Measurements from ENCODE around the gene WSCD1. TPM values are rescaled to one million over a fixed set of nuclear protein-coding genes. Genes with fewer than 3 reads are reported as not detected.

Gene WSCD1
- total RNA-seq, 1 experiment from 2014 or later: 57.0 TPM

GRCh38 chr17:6110088-6110487, 39.9 kb downstream of the WSCD1 start:
- Histone ChIP-seq H3K9ac (ENCODE audit: low read length) (no peak overlapping the region; the same call in 1 of the 2 replicates), H4K20me1 (ENCODE audit: low read length) (no peaks in the 10 kb centered on the region), H3F3A (ENCODE audit: low read length, unreplicated experiment) (no peaks in the 10 kb centered on the region), H3K79me2 (ENCODE audit: low read length) (no peaks in the 10 kb centered on the region), H2AFZ (ENCODE audit: low read length) (no peak overlapping the region), H3K9me3 (ENCODE audit: low read length) (no peaks in the 10 kb centered on the region), H3K27me3 (ENCODE audit: low read length) (no peaks in the 10 kb centered on the region), H3K4me2 (ENCODE audit: low read length) (peak overlapping the region; percentile 33; the same call in 1 of the 2 replicates), H3K4me1 (ENCODE audit: insufficient read depth, low read length) (peaks cover 22% of the 10 kb centered on the region), H3K27ac (ENCODE audit: low read length) (peak overlapping the region; percentile 93), H3K9me2 (replicated peaks; ENCODE audit: low read length) (no peaks in the 10 kb centered on the region), H3K4me3 (ENCODE audit: low read length) (no peak overlapping the region), H3K36me3 (ENCODE audit: low read depth, low read length) (peaks cover 17% of the 10 kb centered on the region)
- POLR2A ChIA-PET (ENCODE audit: unreplicated experiment): interaction anchor here (0.6 kb wide), 1 partner anchor 224 kb away, joined by 7 read pairs; no protein-coding TSS in a partner anchor
- CTCF ChIA-PET: no interaction called here
- TF ChIP-seq EZH2phosphoT487 (IDR thresholded peaks at IDR 0.05; ENCODE audit: borderline replicate concordance, low read length) (no peak), EZH2 (IDR thresholded peaks at IDR 0.05; ENCODE audit: low read length, unreplicated experiment) (no peak), CTCF (conservative IDR thresholded peaks at IDR 0.05; ENCODE audit: low read depth, low read length) (no peak)
- peak; percentile 56 for DNase-seq
- no TSS peak for BruUV-seq (replicated peaks)
- intact Hi-C loops (cut with micrococcal nuclease): no loop called here
- ATAC-seq: peak; percentile 77

- Histone ChIP-seq H3K4me1 (ENCODE audit: insufficient read depth, low read length) (peaks cover 20% of the 10 kb centered on the region), H3K4me3 (ENCODE audit: low read length) (no peak overlapping the region), H3K9ac (ENCODE audit: low read length) (peak overlapping the region; percentile 18; the same call in 1 of the 2 replicates), H3K27ac (ENCODE audit: low read length) (peak overlapping the region; percentile 93), H3K36me3 (ENCODE audit: low read depth, low read length) (peaks cover 17% of the 10 kb centered on the region), H3K9me3 (ENCODE audit: low read length) (no peaks in the 10 kb centered on the region), H3K4me2 (ENCODE audit: low read length) (peak overlapping the region; percentile 33; the same call in 1 of the 2 replicates), H3F3A (ENCODE audit: low read length, unreplicated experiment) (no peaks in the 10 kb centered on the region), H4K20me1 (ENCODE audit: low read length) (no peaks in the 10 kb centered on the region), H3K9me2 (replicated peaks; ENCODE audit: low read length) (no peaks in the 10 kb centered on the region), H3K79me2 (ENCODE audit: low read length) (no peaks in the 10 kb centered on the region), H3K27me3 (ENCODE audit: low read length) (no peaks in the 10 kb centered on the region), H2AFZ (ENCODE audit: low read length) (no peak overlapping the region)
- no peak for TF ChIP-seq EZH2phosphoT487 (IDR thresholded peaks at IDR 0.05; ENCODE audit: borderline replicate concordance, low read length)
- TF ChIP-seq CTCF (conservative IDR thresholded peaks at IDR 0.05; ENCODE audit: low read depth, low read length): no peak
- no peak for TF ChIP-seq EZH2 (IDR thresholded peaks at IDR 0.05; ENCODE audit: low read length, unreplicated experiment)
- BruUV-seq (replicated peaks): no TSS peak
- ChIA-PET POLR2A (ENCODE audit: unreplicated experiment) (interaction anchor here (0.6 kb wide), 1 partner anchor 225 kb away, joined by 7 read pairs; no protein-coding TSS in a partner anchor), CTCF (no interaction called here)
- ATAC-seq (peak; percentile 82), DNase-seq (peak; percentile 83)
- intact Hi-C loops (cut with micrococcal nuclease): no loop called here
Observed at GRCh38 chr17:6110592-6110991, 40.4 kb downstream of the WSCD1 start.

GRCh38 chr17:6120351-6120750, 50.2 kb downstream of the WSCD1 start:
- H2AFZ ChIP-seq (ENCODE audit: low read length): no peak overlapping the region
- H3K27me3 ChIP-seq (ENCODE audit: low read length): no peaks in the 10 kb centered on the region
- intact Hi-C loops (cut with micrococcal nuclease): no loop called here

More at GRCh38 chr17:6120351-6120750, 50.2 kb downstream of the WSCD1 start:
- BruUV-seq (replicated peaks): no TSS peak
- ChIA-PET CTCF (no interaction called here), POLR2A (ENCODE audit: unreplicated experiment) (no interaction called here)
- Histone ChIP-seq H3K9me3 (ENCODE audit: low read length) (no peaks in the 10 kb centered on the region), H3K36me3 (ENCODE audit: low read depth, low read length) (no peaks in the 10 kb centered on the region; the same call in 1 of the 2 replicates), H3K4me2 (ENCODE audit: low read length) (no peak overlapping the region), H3K9ac (ENCODE audit: low read length) (no peak overlapping the region), H3F3A (ENCODE audit: low read length, unreplicated experiment) (no peaks in the 10 kb centered on the region), H4K20me1 (ENCODE audit: low read length) (no peaks in the 10 kb centered on the region), H3K27ac (ENCODE audit: low read length) (no peak overlapping the region), H3K4me1 (ENCODE audit: insufficient read depth, low read length) (no peaks in the 10 kb centered on the region), H3K4me3 (ENCODE audit: low read length) (no peak overlapping the region), H3K9me2 (replicated peaks; ENCODE audit: low read length) (no peaks in the 10 kb centered on the region), H3K79me2 (ENCODE audit: low read length) (no peaks in the 10 kb centered on the region)
- TF ChIP-seq EZH2 (IDR thresholded peaks at IDR 0.05; ENCODE audit: low read length, unreplicated experiment) (no peak), EZH2phosphoT487 (IDR thresholded peaks at IDR 0.05; ENCODE audit: borderline replicate concordance, low read length) (no peak), CTCF (conservative IDR thresholded peaks at IDR 0.05; ENCODE audit: low read depth, low read length) (no peak)
- DNase-seq (no peak), ATAC-seq (no peak)
